SU-DHL-6 (cell line): ENCODE measurements around the gene KRTAP10-8.

Source experiments
- H2AFZ ChIP-seq: fragments of 200-600 bp; sonication (generic); 2 replicates; pipeline ENCODE4 v1.6.1; 2014; ENCODE audit warnings: low read depth, mild to moderate bottlenecking, moderate library complexity, mixed read lengths, antibody characterized with exemption, low read length; ENCODE audit not compliant: severe bottlenecking
- H3F3A ChIP-seq: fragments of 200-600 bp; shearing (Covaris generic); 2 replicates; pipeline ENCODE4 v1.6.0; 2016; ENCODE audit warnings: antibody characterized with exemption, mild to moderate bottlenecking; ENCODE audit not compliant: insufficient read depth
- H3K27ac ChIP-seq: fragments of 200-600 bp; sonication (generic); 2 replicates; pipeline ENCODE4 v1.5.1; 2016; ENCODE audit warnings: low read depth, mild to moderate bottlenecking, low read length, moderate library complexity, mixed read lengths
- H3K27me3 ChIP-seq: fragments of 200-600 bp; sonication (generic), shearing (Covaris generic); 2 replicates; pipeline ENCODE4 v1.6.0; 2014; ENCODE audit warnings: mild to moderate bottlenecking, low read length
- H3K36me3 ChIP-seq: fragments of 200-600 bp; sonication (generic); 2 replicates; pipeline ENCODE4 v1.6.1; 2014; ENCODE audit warnings: mild to moderate bottlenecking, low read length, mixed read lengths
- H3K4me2 ChIP-seq: fragments of 300-600, 200-600 bp; shearing (Covaris generic), sonication (generic); 2 replicates; pipeline ENCODE4 v1.6.0; 2014; ENCODE audit warnings: low read length, low read depth, mild to moderate bottlenecking; ENCODE audit not compliant: poor library complexity, severe bottlenecking
- H3K4me3 ChIP-seq: fragments of 200-600 bp; sonication (generic); 2 replicates; pipeline ENCODE4 v1.5.1; 2014; ENCODE audit warnings: antibody characterized with exemption, low read length, mild to moderate bottlenecking, mixed read lengths; ENCODE audit not compliant: insufficient read depth, poor library complexity, severe bottlenecking
- H3K79me2 ChIP-seq: fragments of 200-600 bp; sonication (generic); 2 replicates; pipeline ENCODE4 v1.6.1; 2014; ENCODE audit warnings: mild to moderate bottlenecking, low read length, moderate library complexity; ENCODE audit not compliant: insufficient read depth
- H3K9ac ChIP-seq: fragments of 200-600 bp; sonication (generic); 2 replicates; pipeline ENCODE4 v1.7.0; 2014; ENCODE audit warnings: mild to moderate bottlenecking, low read length
- H3K9me2 ChIP-seq: fragments of 200-600 bp; sonication (generic); replicated peaks from 2 replicates; pipeline ENCODE4 v1.6.1; 2014; ENCODE audit warnings: low read length; ENCODE audit not compliant: insufficient read depth
- H3K9me3 ChIP-seq: fragments of 200-600 bp; sonication (generic); 2 replicates; pipeline ENCODE4 v1.6.1; 2014; ENCODE audit warnings: low read length, mixed read lengths; ENCODE audit not compliant: insufficient read depth
- H4K20me1 ChIP-seq: fragments of 200-600 bp; sonication (generic); 2 replicates; pipeline ENCODE4 v1.6.1; 2014; ENCODE audit warnings: low read depth, mild to moderate bottlenecking, antibody characterized with exemption, low read length, moderate library complexity, mixed read lengths
- CTCF ChIP-seq: fragments of 200-600 bp; sonication (generic); IDR thresholded peaks from one replicate; pipeline ENCODE4 v1.5.1; 2017; ENCODE audit warnings: antibody characterized with exemption, mild to moderate bottlenecking, low read length, moderate library complexity; ENCODE audit not compliant: insufficient read depth, poor library complexity, severe bottlenecking
- EZH2phosphoT487 ChIP-seq: fragments of 200-600 bp; sonication (generic), shearing (Covaris generic); conservative IDR thresholded peaks from 2 replicates; pipeline ENCODE4 v1.6.1; 2018; ENCODE audit warnings: mild to moderate bottlenecking, antibody characterized with exemption, low read length, moderate library complexity, mixed read lengths

KRTAP10-8 gene

GRCh38 chr21:44581158-44581557 lies 30.7 kb upstream of the KRTAP10-8 start:
- Histone ChIP-seq H2AFZ (no peak overlapping the region), H3K27me3 (no peaks in the 10 kb centered on the region), H3K4me2 (no peak overlapping the region), H3K36me3 (no peaks in the 10 kb centered on the region), H3K9me3 (peaks cover 10% of the 10 kb centered on the region; the same call in 1 of the 2 replicates), H4K20me1 (no peaks in the 10 kb centered on the region), H3K9me2 (no peaks in the 10 kb centered on the region), H3K79me2 (no peaks in the 10 kb centered on the region), H3F3A (no peaks in the 10 kb centered on the region), H3K4me3 (no peak overlapping the region), H3K9ac (no peak overlapping the region), H3K27ac (no peak overlapping the region)
- no peak for TF ChIP-seq CTCF

DNA sequence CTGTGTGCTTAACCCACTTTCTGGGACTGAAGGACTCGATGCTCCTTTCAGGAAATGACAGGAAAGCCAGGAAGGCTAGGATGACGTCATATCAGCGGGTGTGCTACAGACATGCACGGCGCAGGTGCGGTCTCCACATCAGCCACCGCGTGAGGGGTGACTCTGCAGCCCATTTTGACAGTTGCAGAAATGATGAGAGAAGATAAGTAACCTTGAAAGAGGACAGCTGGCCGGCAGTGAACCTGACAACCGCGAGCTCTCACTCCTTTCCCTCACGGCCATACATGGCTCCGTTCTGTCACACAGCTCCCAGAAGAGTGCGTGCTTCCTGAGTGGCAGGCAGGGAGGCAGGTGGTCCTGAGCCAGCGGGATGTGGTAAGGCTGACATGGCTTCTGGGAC lies 29.8 kb upstream of the KRTAP10-8 start:
- H3K9ac ChIP-seq, result no peak overlapping the region
- no peaks in the 10 kb centered on the region for H3K36me3 ChIP-seq
- H3K27me3 ChIP-seq, result no peaks in the 10 kb centered on the region
- H3K4me3 ChIP-seq, result no peak overlapping the region
- H2AFZ ChIP-seq, result no peak overlapping the region
- H3K4me2 ChIP-seq, result no peak overlapping the region
- peaks cover 10% of the 10 kb centered on the region; the same call in 1 of the 2 replicates for H3K9me3 ChIP-seq
- H4K20me1 ChIP-seq, result no peaks in the 10 kb centered on the region
- TF ChIP-seq EZH2phosphoT487, result no peak
- no peak for TF ChIP-seq CTCF
- no peaks in the 10 kb centered on the region for H3K79me2 ChIP-seq
- H3K27ac ChIP-seq, result no peak overlapping the region
- no peaks in the 10 kb centered on the region for H3K9me2 ChIP-seq
- H3F3A ChIP-seq, result no peaks in the 10 kb centered on the region

DNA sequence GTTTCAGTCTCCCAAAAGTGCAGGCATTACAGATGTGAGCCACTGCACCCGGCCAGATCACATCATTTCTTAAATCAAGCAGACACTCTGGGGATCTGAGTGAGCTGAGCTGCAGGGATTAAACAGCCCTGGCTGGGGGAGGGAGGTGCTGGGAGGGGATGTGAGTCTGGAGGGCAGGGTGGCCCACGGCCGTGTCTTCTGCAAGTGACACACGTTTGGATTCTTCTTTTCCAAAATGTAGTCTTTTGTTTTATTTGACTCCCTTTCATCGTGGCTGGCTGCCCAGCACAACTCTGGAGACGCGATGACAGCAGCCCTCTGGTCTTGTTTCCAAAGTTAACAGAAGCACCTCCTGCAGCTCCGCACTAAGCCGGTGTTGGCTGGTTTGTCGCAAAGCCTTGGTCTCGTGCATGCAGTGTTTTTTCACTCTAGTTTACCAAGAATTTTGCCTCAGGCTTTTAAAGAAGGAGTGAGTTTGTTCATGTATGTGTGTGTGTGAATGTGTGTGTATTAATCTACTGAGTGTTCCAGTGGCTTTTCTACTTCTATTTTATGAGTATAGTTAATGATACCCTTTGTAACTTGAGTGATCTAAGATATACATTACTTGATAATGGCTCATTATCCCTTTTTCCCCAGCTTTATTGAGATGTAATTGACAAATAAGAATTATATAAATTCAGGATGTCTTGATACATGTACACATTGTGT lies 28.6 kb upstream of the KRTAP10-8 start:
- Histone ChIP-seq H3K4me3 (no peak overlapping the region), H2AFZ (no peak overlapping the region), H3K9me2 (no peaks in the 10 kb centered on the region), H3K27me3 (no peaks in the 10 kb centered on the region), H3F3A (no peaks in the 10 kb centered on the region), H3K4me2 (no peak overlapping the region), H3K9me3 (peaks cover 10% of the 10 kb centered on the region; the same call in 1 of the 2 replicates), H4K20me1 (no peaks in the 10 kb centered on the region), H3K27ac (no peak overlapping the region), H3K9ac (no peak overlapping the region), H3K36me3 (no peaks in the 10 kb centered on the region), H3K79me2 (no peaks in the 10 kb centered on the region)
- TF ChIP-seq EZH2phosphoT487 (no peak), CTCF (no peak)
